Sciatic nerve (tissue), 2 donors: Measurements from ENCODE around the gene APBB2. TPM values are rescaled to one million over a fixed set of nuclear protein-coding genes. Genes with fewer than 3 reads are reported as not detected.

Source experiments
- ATAC-seq: fragments of 200-7000 bp; cut with Tn5 transposase; one replicate; pipeline ENCODE4 v1.9.1; 2020; ENCODE audit warnings: mild to moderate bottlenecking, moderate library complexity
- DNase-seq: peaks from one replicate; pipeline ENCODE4 v3.0.0-alpha.2; 2020; ENCODE audit warnings: low spot score
- intact Hi-C: fragments of 100-400 bp; cut with DNase I; formaldehyde crosslinking; loops from one replicate; pipeline ENCODE4 v1.14.2; 2022
- total RNA-seq: library from RNA; stranded (reverse); fragmentation: NEBNext Ultra II Directional; extraction: Animal tissue kit (Norgen Biotek cat#: 25700); gene quantifications from one replicate; pipeline ENCODE4 v1.2.1, GENCODE V29; 2021
- donor health status: DM: no; HTN: no; CAD: no.
- donor health status: DM: no; HTN: no; CAD: no.

The APBB2 gene
- total RNA-seq, 1 donor from 2014 or later: 147 TPM

GRCh38 chr4:40843696-40844095 lies 370.6 kb downstream of the APBB2 start:
- DNase-seq (no peak), ATAC-seq (no peak)
- intact Hi-C loops: no loop called here

- DNase-seq (no peak), ATAC-seq (no peak)
- intact Hi-C loops: no loop called here
Measured at GRCh38 chr4:40842725-40843423, 371.5 kb downstream of the APBB2 start.

GRCh38 chr4:40842318-40842717 lies 372.0 kb downstream of the APBB2 start:
- ATAC-seq (no peak), DNase-seq (no peak)
- intact Hi-C loops: no loop called here

- ATAC-seq (peak; percentile 69), DNase-seq (peak; percentile 80)
- intact Hi-C loops: no loop called here
Measured at GRCh38 chr4:40840985-40841571, 373.3 kb downstream of the APBB2 start.

GRCh38 chr4:40840255-40840984 lies 373.9 kb downstream of the APBB2 start:
- intact Hi-C loops: no loop called here

GRCh38 chr4:40838742-40839141 lies 375.6 kb downstream of the APBB2 start:
- no peak for ATAC-seq
- DNase-seq: no peak
- intact Hi-C loops: no loop called here

More at GRCh38 chr4:40840255-40840984, 373.9 kb downstream of the APBB2 start:
- DNase-seq (no peak), ATAC-seq (no peak)

GRCh38 chr4:40837094-40837870 lies 377.1 kb downstream of the APBB2 start:
- no peak for DNase-seq
- no peak for ATAC-seq
- intact Hi-C loops: no loop called here

GRCh38 chr4:40833212-40833611 lies 381.1 kb downstream of the APBB2 start:
- ATAC-seq: no peak
- intact Hi-C loops: no loop called here
- no peak for DNase-seq

- intact Hi-C loops: no loop called here
- no peak for DNase-seq
- no peak for ATAC-seq
Measured at GRCh38 chr4:40832175-40832574, 382.2 kb downstream of the APBB2 start.

- ATAC-seq (no peak), DNase-seq (no peak)
- intact Hi-C loops: no loop called here
Measured at GRCh38 chr4:40831146-40831907, 383.0 kb downstream of the APBB2 start.

- intact Hi-C loops: no loop called here
- DNase-seq (no peak), ATAC-seq (peak; percentile 38)
Measured at GRCh38 chr4:40829586-40829985, 384.8 kb downstream of the APBB2 start.

GRCh38 chr4:40828661-40829060 lies 385.7 kb downstream of the APBB2 start:
- DNase-seq (no peak), ATAC-seq (no peak)
- intact Hi-C loops: no loop called here

GRCh38 chr4:40827758-40828157 lies 386.6 kb downstream of the APBB2 start:
- ATAC-seq (no peak), DNase-seq (no peak)
- intact Hi-C loops: no loop called here

- ATAC-seq (no peak), DNase-seq (no peak)
- intact Hi-C loops: no loop called here
Measured at GRCh38 chr4:40826821-40827220, 387.5 kb downstream of the APBB2 start.

- DNase-seq (no peak), ATAC-seq (no peak)
- intact Hi-C loops: no loop called here
Measured at GRCh38 chr4:40825014-40825838, 389.1 kb downstream of the APBB2 start.

GRCh38 chr4:40822420-40823166 lies 391.7 kb downstream of the APBB2 start:
- ATAC-seq (no peak), DNase-seq (no peak)
- intact Hi-C loops: no loop called here

GRCh38 chr4:40820101-40820500 lies 394.2 kb downstream of the APBB2 start:
- ATAC-seq (no peak), DNase-seq (no peak)
- intact Hi-C loops: no loop called here
